Lower leg skin (tissue), 3 donors: ENCODE data around the gene CD274.

Experiments
- CTCF ChIP-seq, 3 donors: fragments of 450-650 bp; IDR thresholded peaks; one replicate each; pipeline ENCODE4 v1.5.1; 2016; ENCODE audit warnings: antibody characterized with exemption in 3 of 3, mild to moderate bottlenecking in 3 of 3, moderate library complexity in 2 of 3
- POLR2A ChIP-seq, 2 donors: fragments of 450-650 bp; IDR thresholded peaks; one replicate each; pipeline ENCODE4 v1.6.1; 2016 to 2017; ENCODE audit warnings: antibody characterized with exemption in 2 of 2, mild to moderate bottlenecking in 1 of 2, moderate library complexity in 1 of 2

GRCh38 chr9:5483306-5483705 is 33.0 kb downstream of the CD274 start:
- TF ChIP-seq CTCF (IDR thresholded peaks at IDR 0.05) (no peak), POLR2A (IDR thresholded peaks at IDR 0.05) (no peak)
